GM12873 (cell line): Measurements from ENCODE around the gene GAS7.

ENCODE experiments used
- TF ChIP-seq, protein P1 (sequence below): IDR thresholded peaks from 2 replicates; pipeline ENCODE4 v1.5.1; 2012; ENCODE audit warnings: low read depth, mild to moderate bottlenecking, moderate library complexity, low read length, control low read depth; ENCODE audit not compliant: insufficient read depth; ENCODE audit errors: missing control alignments

GAS7 gene

DNA sequence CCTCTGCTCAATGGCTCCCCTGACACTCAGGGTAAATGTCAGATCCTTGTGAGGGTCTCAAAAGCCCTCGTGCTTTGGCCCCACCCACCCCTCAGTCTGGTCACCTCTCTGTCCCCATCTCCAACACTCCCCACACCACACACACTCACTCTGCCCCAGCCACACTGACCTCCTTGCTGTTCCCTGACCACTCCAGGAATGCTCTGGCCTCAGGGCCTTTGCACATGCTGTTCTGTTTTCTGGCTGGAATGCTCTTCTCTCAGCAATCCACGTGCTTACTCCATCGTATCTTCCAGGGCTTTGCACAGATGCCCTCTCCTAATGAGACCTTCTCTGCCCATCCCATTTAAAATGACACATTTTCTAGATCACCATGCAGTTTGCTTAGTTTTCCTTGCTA, 28.2 kb downstream of the GAS7 start:
- TF ChIP-seq, protein P1, sequence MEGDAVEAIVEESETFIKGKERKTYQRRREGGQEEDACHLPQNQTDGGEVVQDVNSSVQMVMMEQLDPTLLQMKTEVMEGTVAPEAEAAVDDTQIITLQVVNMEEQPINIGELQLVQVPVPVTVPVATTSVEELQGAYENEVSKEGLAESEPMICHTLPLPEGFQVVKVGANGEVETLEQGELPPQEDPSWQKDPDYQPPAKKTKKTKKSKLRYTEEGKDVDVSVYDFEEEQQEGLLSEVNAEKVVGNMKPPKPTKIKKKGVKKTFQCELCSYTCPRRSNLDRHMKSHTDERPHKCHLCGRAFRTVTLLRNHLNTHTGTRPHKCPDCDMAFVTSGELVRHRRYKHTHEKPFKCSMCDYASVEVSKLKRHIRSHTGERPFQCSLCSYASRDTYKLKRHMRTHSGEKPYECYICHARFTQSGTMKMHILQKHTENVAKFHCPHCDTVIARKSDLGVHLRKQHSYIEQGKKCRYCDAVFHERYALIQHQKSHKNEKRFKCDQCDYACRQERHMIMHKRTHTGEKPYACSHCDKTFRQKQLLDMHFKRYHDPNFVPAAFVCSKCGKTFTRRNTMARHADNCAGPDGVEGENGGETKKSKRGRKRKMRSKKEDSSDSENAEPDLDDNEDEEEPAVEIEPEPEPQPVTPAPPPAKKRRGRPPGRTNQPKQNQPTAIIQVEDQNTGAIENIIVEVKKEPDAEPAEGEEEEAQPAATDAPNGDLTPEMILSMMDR, result no peak

GRCh38 chr17:10169290-10169689, 29.1 kb downstream of the GAS7 start:
- TF ChIP-seq, protein P1, result no peak

DNA sequence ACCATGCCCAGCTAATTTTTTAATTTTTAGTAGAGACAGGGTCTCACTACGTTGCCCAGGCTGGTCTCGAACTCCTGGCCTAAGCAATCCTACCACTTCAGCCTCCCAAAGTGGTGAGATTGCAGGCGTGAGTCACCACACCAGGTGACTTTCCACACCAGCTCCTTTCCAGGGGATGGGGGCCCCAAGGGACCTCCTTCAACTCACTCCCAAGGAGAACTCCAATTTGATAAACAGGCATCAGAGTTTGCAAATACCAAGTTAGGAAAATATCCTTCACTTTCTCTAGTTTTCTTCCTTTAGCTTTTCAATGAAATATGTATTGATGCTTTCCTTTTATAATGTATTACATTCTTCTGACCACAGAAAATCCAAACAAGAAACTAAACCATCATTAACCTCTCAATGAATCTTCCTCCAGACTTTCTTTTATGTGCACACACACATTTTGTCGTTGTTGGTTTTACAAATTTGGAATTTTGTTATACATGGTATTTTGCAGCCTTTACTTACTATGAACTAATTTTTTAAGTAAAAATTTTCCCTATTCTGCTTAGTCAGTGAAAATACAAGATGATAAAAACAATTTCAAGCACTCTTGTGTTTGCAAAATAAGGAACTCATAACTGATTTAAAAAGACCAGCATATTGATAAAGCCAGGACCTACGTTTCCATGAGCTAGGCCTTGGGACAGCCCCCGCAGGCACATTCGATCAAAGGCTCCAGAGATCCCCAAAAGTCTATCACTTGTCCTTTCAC, 32.0 kb downstream of the GAS7 start:
- TF ChIP-seq, protein P1, result no peak

DNA sequence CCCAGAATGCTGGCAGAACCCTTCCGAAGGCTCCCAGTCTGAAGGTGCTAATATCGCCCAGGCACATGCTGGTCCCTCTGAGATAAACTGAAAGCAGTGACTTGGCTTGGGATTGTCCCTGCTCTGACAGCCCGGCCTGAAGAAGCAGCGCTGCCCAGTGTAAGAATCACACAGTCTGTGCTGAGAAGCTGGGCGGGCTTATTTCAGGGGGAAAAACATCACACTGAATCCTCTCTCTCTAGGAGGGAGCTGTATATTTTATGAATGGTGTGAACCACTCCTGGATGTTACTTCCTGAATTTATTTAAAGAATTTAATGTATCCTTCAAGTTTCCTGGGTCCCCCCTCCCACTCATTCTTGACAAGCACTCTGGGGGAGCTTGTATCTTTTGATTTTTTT, 36.3 kb downstream of the GAS7 start:
- TF ChIP-seq, protein P1, result no peak

GRCh38 chr17:10161386-10161785, 37.0 kb downstream of the GAS7 start:
- TF ChIP-seq, protein P1, result no peak

DNA sequence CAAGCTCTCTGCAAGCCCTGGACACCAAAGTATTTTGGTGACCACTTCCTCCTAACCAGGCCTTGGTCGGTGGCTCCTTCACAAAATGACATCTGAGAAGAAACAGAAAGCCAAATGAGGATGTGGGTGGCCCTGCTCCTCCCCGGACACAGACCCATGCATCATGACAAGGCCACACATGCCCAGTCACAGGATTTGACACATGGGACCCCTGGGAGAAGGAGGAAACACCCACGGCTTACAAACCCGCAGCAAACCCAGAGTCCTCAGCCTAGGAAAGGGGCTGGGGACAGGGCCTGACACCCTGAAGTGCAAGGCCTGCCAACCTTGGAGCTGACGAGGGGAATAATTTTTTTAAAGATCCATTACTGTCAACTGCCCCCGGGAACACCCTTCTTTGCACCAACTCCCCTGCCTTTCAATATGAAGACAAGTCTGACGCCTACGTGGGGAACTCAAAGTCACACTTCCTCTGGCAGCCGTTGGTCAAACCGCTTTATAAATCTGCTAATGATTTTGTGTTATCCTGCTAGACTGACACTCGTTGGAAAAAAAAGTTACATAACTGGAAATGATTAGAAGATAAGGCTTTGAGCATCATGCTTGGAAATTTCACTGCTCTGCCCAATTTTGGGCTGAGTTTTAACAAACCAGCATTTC, 41.3 kb downstream of the GAS7 start:
- TF ChIP-seq, protein P1, result no peak

- TF ChIP-seq, protein P1, result no peak
Measured at GRCh38 chr17:10156599-10156947, 41.8 kb downstream of the GAS7 start.
